GM18861 (cell line): ENCODE measurements around the gene TECPR1.
"Not testable (repeated sequence)": the region's sequence is repeated elsewhere in the genome, so short reads cannot be mapped to it uniquely, and the experiment has no call there.

Experiments
- ATAC-seq: cut with Tn5 transposase; IDR thresholded peaks from one replicate; pipeline ENCODE4 v1.9.1; 2021; ENCODE audit not compliant: unreplicated experiment

The TECPR1 gene

DNA sequence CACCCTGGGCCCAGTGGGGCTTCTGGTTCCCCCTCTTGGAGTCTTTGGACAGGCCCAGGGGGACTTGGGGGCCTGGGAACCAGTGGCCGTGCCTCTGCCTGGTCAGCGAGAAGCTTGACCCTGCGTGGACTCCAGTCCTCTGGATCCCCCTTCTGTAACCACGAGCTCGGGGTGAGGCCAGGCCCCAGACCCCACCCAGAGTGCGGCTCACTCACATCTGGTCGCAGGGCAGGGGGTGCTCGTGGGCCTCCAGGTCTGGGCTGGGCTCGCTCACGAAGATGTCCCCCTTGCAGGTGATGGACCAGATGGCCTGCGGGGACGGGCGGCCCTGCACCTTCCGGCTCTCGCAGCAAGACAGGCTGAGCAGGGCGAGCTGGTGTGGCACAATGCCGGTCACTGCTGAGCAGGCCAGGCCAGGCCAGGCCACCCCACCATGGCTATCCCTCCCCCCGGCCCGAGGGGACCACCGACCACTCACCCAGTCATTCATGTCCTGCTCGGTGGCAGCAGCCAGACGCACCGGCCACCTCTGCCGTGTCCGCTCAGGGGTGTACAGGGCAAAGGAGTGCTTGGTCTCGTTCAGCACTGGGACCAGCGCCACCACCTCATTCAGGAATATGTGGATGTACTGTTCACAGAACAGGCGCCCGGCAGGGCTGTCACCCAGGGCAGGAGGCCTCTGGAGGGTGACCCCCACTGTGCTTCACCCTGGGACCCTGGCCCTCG, 21.1 kb downstream of the TECPR1 start:
- no peak for ATAC-seq

DNA sequence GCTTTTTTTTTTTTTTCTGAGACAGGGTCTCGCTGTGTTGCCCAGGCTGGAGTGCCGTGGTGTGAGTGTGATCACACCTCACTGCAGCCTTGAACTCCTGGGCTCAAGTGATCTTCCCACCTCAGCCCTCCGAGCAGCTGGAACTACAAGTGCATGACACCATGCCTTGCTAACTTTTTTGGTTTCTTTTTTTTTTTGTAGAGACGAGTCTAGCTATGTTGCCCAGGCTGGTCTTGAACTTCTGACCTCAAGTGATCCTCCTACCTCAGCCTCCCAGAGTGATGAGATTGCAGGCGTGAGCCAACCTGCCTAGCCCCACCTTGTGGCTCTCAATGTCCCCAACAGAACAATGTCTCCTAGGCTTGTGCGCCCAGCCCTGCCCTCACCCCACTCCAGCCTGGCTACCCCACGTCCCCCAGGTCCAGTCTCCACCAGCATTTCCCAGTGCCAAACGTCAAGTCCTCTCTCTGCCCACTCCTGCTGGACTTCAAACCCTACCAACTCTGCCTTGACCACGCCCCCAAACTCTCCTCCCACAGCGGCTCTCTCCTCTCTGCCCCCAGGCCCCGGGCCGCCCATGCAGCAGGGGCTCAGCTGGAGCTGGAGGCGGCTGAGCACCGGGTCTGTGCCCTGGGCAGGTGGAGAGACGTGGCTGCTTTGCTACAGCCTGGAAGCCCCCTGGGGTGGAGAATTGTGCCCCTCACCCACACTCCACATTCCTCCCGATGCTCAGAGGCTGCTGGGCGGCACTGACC, 21.9 kb downstream of the TECPR1 start:
- no peak for ATAC-seq

DNA sequence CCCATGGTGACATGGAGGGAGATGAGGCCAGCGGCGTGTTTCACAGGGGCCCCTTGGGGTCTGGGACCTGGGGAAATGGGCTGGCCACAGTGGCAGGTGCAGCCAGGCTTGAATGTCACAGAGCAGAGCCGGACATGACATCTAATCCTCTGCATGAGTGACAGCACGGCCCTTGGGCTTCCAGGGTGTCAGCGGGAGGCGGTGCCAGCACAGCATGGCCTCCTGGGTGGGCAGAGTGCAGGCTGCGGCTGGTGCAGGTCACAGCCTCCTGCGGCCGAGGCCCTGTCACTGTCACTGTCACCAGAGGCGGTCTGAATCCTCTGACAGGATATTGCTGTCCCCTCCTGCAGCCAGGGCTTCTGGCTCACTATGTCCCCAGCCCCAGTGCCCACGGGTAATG, 22.6 kb downstream of the TECPR1 start:
- no peak for ATAC-seq

DNA sequence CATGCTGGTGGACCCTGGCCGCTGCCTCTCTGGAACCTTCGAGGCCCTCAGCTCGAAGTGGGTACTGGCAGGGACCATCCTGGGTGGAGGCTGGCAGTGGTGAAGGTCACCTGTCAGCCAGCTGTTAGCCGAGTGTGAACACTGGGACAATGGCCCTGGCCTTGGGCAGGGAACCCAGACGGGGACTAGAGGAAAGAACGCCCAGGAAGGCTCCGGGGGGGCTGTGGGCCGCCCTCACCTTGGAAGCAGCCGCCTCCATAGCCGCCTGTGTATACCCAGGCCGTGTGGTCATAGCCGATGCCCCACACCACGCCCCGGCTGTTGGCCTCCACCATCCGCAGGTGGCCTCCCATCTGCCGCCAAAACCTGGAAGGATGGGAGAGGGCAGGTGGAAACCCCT, 23.2 kb downstream of the TECPR1 start:
- no peak for ATAC-seq

DNA sequence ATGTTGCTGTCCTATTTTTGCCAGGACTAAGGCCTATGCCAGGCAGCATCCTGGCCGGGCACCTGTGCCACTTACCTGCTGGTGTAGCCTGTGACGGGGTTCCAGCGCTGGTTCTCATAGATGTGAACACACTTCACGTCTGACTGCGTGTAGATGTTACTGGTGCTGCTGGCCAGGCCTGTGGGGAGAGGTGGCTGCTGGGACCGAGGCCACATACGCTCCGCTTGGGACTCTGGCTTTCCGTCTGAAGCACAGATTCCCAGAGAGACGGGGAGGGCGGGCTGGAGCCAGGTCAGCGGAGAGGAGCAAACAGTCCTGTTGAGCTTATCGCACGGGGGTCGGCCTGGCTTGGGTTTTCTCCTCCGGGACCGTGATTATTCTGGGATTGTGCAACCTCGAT, 24.1 kb downstream of the TECPR1 start:
- no peak for ATAC-seq

DNA sequence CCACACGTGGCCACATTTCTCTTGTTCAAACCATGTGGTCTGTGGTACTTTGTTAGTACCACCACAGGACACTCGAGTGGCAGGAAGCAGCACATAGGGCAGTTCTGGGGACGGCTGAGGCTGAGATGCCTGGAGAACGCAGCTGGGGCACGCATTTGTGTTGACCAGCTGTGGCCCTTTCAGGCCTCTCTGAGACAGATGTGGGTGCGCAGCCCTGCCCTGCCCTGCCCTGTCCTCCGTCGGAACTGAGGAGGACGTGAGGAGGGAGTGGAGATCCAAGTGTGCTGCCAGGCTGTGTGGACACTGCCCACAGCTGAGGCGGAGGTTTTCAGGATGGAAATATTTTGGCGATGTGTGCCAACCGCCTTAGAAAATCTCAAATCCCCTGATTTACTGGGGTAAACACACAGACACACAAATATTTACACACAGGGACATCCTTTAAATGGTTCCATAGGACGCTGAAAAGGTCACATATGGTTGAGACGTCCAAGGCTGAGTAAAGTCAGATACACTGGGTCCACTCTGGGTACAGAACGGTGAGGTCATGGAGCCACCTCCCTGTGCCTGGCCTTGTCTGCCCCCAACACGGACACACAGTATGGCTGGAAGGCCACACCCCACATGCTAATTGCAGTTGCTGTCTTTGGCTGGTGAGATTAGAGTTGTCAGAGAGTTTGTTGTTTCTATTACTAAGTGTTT, 26.0 kb downstream of the TECPR1 start:
- ATAC-seq = no peak

DNA sequence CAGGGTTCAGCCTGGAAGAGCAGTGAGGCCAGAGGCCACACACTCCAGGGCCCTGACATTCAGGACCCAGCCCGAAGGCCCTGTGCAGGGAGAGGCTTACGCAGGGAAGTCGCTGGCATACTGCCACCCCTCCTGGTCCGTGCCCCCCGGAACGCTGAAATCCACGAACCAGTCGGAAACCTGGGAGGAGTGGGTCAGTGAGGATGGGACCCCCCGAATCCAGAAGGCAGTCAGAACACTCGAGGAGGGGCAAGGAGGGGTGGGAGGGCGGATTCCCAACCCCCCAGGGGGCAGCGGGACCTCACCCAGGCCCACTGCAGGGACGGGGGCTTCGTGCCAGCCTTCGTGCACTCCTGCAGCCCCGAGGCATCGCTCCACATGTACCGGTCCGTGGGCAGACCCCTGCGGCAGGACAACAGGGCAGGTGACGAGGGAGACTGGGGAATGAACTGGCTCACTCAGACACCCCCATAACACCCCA, 27.3 kb downstream of the TECPR1 start:
- no peak for ATAC-seq

DNA sequence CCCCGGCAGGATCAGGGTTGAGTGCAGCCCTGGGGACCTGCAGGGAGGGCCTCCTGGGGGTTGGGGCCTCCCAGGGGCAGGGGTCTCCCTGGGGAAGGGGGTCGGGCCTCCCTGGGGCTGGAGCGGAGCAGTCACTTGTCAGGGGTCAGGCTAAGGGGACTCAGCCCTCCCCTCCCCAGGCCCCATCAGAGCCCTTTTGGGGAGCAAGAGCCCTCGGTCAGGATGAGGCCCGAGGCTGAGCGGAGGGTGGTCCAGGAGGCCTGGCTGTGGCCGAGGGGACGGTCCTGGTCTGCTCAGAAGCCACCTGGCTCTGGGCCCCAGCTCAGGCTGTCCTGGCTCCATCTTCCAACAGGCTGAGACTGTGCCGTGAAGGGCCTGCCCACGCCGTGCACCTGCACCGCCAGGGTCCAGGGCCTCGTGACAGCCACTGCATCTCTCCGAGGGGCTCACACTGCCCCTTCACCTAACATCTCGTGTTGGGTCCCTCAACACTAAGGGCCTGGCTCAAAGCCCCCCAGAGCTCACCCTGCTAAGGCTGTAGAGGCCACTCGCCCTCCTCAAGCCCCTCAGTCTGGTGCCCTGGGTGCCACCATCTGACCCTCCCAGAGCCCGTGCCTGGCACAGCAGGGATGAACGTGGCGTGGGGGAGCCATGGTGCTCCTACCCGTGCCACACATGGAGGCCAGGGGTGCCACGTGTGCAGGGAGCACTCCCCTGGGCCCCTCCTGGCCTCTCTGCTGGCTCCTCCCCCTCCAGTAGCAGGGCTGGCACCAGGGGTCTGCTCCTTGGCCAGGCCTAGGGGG, 27.9 kb downstream of the TECPR1 start:
- no peak for ATAC-seq

DNA sequence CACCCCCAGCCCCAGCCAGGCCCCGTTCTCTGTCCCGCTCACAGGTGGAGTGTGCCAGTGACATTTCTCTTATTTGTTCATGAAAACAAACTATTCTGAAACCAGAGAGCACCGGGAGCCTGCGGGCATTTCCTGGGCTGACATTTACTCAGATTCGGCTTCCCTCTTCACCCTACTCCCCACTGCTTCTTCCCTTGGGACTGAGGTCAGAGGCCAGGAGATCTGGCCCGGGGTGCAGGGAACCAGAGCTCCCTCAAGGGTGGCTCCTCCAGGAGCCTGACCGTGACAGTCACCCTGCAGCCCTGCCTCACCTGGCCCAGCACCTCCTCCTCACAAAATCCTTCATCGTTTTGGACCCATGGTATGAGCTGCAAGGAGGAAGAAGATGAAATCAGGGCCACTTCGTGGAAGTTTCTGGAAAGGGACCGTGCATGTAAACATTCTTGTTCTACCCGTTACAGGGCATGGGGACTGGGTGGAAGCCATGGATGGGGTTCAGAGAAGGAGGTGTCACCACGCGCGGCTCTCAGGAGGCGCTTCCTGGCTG, 28.6 kb downstream of the TECPR1 start:
- no peak for ATAC-seq

DNA sequence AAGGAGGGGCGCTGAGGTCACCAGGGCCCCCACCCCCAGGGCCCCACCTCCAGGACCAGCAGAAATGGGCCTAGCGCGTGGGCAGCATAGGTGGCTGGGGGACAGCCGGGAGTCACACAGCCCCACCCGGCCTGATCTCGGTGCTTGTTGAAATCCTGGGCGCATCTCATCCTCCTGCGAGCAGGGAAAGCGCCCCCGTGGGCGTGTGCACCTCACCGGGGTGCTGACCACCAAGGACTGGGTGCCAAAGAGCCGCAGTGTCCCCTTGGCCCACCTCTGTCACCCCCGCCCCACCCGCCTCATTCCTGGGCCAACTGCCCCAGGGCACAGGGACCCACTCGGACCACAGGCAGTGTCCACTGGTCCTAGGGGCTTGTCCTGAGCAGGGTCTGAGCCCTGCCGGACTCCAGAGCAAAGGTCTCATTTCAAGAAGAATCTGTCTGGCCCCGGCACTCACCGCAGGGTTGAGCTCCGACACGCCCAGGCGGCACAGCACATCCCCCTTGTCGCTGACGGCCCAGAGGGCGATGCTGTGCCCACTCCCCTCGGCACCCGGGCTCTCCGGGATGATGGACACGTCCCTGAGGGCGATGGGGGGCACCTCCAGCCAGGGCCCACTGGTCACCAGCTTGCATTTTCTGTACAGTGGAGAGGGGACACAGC, 29.4 kb downstream of the TECPR1 start:
- ATAC-seq = no peak

DNA sequence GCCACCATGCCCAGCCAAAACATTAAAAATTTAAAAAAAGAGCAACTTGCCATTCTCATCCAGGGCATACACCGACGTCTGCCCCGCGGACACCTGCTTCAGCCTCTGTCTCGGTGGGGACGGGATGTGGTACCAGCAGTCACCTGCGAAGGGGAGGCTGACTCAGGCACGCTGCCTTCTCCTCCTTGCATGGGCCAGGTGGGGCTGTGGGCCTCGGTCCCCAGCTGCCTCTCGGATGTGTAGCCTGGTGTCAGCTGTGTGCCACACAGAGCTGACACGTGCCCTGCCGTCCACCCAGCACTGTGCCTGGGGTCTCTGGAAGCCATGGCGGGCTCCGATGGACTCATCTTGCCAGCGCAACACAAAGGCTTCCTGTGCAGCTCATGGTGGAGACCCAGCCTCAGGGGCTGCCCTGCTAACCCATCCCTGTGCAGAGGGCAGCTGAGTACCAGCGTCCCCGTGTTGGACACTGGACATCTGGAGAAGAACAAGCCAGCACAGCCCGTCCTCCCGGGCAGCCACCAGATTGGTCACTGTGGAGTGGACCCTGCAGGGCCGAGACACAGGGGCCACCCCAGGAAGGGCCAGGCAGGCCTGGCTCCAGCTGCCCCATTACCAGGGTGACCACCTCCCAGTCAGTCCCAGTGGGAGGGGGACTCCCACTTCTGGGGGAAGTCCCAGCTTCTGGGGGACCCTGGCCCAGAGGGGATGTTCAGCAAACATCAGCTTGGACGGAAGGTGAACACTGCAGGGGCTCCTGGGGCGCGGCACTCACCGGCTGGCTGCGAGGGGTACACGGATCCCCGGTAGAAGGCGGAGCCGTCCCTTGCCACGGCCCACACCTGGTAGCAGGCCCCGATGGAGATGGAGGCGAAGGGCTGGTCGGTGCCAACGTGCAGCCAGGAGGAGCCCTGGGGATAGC, 30.2 kb downstream of the TECPR1 start:
- no peak for ATAC-seq

DNA sequence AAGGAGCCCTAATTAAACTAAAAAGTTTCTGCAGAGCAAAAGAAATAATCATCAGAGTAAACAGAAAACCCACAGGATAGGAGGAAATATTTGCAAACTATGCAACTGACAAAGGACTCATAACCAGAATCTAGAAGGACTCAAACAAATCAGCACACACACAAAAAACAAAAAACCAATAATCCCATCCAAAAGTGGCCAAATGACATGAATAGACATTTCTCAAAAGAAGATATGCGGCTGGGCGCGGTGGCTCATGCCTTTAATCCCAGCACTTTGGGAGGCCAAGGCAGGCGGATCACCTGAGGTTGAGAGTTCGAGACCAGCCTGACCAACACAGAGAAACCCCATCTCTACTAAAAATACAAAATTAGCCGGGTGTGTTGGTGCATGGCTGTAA, 32.6 kb downstream of the TECPR1 start:
- ATAC-seq = not testable (repeated sequence)

DNA sequence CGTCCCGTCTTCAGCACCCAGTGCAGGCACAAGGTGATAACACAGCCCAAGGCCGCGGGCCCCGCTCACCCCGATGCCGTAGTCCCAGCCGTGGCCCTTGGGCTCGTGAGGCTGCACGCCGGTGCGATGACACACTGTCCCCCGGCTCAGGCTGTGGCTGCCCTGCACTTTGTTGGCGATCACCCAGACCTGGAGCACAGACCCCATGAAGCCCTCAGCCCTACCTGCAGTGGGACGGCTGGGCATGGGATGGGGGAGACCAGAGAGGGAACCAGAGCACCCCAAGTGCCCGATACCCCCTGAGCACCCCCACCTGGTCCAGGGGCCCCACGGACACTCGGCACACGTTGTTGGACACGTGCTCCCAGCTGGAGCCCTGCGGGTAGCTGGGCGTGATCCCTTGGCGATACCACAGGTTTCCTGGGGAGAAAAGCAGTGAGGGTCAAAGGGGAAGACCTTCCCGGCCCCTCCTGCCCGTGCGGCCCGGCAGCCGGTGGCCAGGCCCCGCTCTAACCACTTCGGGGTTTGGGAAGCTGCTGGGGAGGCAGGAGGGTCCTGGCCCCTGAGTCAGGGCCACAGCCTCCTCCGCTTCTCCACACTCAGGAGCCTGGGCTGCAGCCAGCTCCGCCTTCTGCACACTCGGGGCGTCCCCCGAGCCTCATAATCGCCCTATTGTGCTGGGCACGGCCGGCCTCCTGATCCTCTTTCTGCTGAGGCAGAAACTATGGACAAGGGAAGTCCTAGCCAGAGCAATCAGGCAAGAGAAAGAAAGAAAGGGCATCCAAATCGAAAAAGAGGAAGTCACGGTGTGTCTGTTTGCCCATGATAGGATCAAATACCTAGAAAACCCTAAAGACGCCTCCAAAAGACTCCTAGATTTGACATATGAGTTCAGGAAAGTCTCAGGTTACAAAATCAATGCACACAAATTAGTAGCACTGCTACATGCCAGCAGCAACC, 34.1 kb downstream of the TECPR1 start:
- ATAC-seq = no peak

DNA sequence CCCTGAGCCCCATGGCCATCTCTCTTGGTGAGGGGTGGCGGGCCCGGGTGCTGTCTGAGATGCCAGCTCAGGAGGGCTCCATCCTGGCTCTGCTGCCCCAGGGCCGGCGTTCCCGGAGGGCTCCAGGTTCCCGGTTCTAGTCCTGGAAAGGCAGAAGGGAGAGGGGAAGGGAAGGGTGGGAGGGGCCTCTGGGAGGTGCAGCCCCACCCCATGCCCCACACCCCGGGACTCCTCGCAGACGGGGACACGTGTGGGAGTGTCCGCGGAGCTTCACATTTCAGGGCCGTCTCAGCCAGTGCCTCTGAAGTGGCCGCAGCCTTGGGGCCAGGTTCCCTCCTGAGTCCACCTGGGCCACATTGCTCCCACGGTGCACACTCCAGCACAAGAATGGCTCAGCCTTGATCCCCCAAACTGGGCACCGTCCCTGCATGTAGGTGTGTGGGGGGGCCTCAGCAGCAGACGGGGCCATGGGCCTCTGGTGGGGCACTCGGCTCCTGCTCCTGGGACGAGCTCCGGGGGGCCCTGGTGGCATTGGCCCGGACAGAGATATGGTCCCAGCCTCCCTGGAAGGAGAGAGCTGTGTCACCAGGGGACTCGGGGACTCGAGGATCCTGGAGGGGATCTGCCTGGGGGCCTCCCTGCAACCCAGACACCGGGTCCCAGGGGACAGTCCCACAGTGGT, 35.0 kb downstream of the TECPR1 start:
- no peak for ATAC-seq

DNA sequence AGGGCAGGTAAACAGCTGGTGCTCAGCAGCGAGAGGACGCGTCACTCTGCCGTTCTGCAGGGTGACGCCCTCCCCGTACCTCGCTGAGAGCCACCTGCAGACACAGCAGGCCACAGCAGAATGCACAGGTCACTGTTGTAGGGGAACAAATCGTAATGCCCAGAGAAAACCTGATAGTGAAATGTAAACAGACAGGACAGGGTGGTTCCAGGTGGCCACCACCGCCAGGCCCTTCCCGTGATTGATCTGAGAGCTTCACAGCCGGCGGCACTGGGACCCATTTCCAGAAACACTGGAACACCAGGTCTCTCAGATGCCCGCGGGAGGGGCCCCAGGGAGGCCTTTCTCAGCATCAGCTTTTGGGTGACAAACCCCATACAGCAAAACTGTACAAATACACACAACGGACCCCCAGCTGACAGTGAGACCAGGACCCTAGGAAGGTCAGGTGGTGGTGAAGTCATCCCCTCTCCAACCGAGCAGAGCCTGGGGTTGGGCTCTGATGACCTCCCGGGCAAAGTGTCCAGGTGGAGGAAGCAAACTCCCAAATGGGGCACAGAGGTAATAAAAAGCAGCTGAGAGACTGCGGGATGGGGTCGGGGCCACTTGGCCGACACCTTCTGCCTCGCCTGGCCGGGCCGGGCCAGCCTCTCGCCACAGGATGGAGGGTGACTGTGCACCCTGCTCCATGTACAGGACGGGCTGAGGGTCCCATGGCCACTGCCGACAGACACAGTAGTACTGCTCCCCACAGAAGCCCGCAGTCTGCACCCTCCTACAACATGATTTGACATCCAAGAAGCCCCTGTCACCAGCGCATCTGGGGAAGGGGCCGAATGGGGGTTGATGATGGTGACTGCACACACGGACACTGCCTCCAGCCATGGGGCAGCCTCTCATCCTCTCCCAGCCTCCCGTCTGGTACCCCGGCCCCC, 36.2 kb downstream of the TECPR1 start:
- ATAC-seq = no peak

DNA sequence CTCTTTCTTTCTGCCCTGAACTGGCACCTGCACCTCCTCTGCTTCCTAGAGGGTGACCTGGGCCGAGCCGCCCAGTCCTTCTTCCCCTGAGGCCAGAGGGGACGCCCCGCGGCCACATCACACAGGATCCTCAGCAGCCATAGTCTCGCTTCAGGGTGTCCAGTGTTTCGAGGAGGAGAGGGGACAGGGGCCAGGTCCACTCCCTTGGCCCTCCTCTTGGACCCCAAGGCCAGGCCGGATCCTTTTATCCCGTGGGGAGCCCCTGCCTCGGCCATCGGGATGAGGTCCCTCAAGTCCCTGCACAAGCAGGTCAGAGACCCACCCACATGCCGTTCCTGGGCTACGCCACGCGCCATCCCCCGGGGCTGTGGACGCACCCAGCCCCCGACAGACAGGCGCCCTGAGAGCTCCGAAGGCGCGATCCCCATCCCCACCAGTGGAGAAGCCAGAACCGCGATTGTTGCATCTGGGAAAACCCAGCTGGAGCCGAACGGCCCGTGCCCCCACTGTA, 37.2 kb downstream of the TECPR1 start:
- no peak for ATAC-seq
